HG03060 (cell line): ENCODE measurements around the gene PTPRN2.
"Not testable (repeated sequence)": the region's sequence is repeated elsewhere in the genome, so short reads cannot be mapped to it uniquely, and the experiment has no call there.

Experiments used
- ATAC-seq: cut with Tn5 transposase; IDR thresholded peaks from one replicate; pipeline ENCODE4 v1.9.1; 2021; ENCODE audit warnings: low read depth, moderate number of reproducible peaks; ENCODE audit not compliant: unreplicated experiment

PTPRN2 gene

DNA sequence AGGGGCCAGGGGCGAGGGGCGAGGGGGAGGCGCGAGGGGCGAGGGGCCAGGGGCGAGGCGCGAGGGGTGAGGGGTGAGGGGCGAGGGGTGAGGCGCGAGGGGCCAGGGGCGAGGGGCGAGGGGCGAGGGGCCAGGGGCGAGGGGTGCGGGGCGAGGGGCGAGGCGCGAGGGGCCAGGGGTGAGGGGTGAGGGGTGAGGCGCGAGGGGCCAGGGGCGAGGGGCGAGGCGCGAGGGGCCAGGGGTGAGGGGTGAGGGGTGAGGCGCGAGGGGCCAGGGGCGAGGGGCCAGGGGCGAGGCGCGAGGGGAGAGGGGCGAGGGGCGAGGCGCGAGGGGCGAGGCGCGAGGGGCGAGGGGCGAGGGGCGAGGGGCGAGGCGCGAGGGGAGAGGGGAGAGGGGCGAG lies 192.3 kb downstream of the PTPRN2 start:
- ATAC-seq: no peak

DNA sequence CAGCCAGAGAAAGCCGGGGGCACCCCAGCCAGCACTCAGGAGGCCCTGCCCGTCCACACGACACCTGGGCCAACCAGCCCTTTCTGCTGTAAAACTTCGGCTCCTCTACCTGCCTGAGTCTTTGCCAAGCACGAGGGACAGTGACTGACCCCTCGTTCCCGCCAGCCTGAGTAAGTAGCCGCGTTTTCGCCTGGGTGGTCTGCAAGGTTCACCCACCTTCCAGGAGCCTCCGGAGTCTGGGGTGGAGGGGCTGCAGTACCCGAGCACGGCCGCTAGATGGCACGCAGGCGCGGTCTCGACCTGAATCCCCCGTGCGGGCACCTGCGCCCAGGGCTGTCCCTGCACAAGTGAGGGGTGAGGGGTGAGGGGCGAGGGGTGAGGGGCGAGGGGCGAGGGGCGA lies 192.7 kb downstream of the PTPRN2 start:
- ATAC-seq: no peak

DNA sequence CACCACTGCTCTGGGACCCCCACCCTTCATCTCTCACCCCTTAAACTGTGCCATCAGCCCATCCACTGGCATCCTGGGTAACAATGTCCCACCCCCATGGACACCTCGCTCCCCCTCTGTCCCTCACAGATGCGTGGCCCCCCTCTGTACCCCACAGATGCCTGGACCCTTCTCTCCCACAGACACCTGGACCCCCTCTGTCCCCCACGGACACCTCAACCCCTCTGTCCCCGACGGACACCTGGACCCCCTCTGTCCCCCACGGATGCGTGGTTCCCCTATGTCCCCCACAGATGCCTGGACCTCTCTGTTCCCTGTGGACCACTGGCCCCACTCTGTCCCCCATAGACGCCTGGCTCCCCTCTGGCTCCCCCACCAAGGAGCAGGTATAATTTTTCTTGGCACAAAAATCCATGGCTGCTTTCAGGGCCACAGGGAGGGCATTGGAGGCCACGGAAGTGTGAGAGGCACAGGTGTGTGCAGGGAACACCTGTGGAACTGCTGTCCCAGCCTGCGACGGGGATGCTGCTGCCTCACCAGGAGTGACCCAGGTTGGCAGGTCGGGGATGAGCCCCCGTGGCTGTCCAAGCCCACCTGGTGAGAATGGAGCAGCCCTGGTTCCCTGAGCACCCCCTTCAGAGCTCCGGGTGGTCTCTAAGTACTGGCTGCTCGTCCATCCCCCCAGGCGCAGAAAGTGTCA lies 193.5 kb downstream of the PTPRN2 start:
- ATAC-seq: no peak

DNA sequence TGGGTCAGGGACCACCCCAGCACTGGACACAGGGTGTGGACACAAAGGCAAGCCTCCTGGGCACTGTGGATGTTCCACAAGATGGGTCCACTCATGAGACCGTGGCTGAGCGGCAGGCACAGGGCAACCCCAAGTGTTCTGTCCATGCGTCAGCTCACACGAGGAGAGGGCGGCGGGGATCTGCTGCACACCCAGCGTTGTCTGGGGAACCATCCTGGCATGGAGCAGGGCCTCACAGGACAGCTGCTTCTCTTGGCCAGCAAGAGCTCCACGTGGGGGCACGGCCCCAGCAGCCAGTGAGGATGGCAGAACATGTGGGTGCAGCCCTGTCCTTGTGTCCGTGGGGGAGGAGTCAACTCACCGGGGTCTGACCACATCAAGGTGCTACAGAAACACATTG lies 195.4 kb downstream of the PTPRN2 start:
- ATAC-seq: no peak

DNA sequence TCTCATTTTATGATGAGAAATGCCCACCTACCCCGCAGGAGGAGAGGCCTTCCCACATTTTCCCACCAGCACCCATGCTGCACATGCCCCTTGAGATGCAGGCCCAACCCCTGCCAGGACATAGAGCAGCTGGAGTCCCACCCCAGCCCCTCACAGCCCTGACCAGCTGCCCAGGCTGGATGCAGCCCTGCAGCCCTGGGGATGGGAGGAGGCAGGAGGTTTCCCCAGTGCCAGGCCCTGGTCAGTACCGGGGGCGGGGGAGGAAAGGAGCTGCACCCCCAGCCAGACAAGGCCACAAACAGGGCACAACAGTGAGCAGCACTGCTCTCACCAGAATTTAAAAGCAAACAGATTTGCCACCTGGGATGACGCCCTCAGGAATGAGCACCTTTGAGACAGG lies 196.1 kb downstream of the PTPRN2 start:
- no peak for ATAC-seq

DNA sequence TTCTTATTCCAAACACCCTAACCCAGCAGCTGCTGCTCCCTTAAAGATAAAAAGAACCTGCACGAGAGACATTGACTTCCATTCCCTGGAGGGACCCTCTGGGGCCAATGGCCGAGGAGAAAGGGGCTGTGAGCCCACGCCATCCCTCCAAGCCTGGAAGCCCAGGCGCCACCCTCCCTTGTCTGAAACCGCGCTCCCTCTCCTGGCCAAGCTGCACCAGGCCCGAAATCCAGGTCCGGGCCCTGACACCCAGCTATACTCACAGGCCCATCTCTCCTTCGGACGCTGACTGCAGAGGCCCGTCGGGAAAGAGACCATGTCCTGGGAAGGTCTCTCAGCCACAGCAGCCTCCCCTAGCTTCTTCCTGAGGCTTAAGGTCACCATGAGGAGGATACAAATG lies 196.5 kb downstream of the PTPRN2 start:
- ATAC-seq: no peak

DNA sequence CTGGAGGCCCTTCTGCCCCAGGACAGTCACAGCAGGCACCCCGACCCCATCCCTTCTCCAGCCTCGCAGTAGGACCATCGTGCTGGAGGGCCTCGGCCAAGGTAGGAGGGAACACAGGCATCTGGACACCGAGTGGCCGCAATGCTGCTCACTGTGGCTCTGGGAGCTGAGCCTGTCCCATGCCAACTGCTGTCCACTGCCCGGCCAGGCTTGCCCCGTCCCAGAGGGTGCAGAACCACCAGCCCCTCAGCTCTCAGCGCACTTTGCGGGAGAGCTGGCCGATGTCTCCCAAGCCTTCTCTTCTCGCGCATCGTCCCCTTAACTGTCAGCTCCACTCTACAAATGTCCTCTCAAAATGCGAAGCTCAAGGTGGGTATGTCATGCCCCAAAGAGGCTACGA lies 197.2 kb downstream of the PTPRN2 start:
- no peak for ATAC-seq

DNA sequence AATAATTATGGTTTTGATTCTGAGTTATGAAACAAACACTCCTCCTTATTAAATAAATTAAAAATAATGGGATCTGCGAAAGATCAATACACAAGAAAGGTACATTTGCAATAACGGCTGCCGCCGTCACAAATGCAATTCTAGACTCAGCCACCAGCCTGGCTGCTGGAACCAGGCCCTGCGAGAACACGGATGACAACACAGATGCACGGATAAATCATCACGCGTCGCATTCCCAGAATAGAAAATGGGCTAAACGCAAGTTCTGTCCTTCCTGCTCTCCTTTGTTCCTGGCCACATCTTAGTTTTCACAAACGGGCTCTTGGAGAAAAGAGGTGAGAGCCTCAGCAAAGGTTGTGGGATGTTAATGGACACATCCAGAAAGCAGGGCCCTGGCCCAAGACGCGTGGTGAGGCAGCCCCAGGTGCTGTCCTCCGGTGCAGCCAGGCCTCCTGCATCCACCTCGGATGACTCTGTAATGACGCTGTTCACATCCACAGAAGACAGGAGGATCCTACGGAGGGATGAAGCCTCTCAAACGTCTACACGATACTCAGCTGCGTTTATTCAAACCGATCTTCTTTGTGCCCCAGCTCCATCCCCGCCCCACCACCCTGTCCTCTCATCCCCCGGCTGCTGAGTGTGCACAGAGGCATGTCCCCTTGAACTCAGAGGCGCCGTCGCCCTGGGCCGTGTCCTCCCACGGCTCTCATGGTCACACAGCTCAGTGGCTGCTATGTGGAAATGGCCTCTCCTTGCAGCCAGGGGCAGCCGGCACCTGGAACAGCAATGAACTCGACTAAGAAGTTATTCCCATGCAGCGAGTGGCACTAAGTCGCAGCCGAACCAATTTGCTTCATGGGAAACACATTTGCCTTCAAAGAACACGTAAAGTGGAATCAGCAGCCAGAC lies 197.9 kb downstream of the PTPRN2 start:
- ATAC-seq: no peak

DNA sequence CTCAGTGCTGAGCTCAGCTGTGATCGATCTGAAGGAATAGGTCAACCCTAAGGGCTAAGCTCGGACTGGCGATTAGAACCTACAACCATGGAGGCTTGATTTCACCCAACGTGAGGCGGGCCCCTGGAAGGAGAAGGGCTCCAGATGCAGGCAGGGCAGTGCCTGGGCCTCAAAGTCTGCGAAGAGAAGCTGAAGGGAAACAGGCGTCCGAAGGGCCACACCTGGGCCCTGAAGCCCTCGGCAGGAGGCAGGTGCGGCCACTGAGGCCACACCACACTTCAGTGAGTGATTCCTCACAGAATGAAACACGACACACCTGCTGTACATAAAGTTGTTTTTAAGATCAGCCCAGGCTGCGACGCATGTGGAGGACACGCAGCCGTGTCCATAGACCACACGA lies 198.7 kb downstream of the PTPRN2 start:
- no peak for ATAC-seq

DNA sequence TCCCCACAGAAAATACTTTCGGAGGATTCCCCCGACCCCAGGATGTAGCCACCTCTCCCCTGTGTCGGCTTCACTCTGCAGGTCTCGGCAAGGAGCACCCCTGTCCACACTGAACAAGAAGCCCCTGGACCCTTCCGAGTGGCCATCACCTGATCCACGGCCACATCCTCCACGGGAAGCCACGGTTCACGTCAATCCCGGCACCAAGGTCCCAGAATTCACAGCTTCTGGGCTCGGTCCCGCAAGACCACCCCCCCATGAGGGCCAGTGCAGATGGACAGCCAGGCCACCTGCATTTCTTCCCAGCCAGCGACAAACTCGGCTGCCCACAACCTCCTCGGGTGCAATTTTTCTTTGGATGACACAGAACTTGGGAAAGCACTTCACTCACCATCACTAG lies 199.6 kb downstream of the PTPRN2 start:
- ATAC-seq: no peak

DNA sequence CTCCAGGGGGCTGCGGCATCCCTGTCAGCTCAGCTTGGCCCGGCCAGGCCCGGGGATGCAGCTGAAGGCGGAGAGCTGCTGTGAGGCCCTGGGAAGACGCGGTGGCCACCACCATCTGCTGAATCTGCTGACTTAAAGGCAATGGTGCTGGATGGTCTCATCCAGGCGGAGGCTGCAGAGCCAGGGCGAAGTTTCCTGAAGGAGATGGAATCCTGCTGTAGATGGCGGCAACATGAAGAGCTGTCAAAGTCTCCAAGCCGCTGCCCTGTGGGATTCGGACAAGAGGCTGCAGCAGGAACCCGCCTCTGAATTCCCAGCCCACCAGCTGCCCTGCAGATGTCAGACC lies 200.1 kb downstream of the PTPRN2 start:
- no peak for ATAC-seq

DNA sequence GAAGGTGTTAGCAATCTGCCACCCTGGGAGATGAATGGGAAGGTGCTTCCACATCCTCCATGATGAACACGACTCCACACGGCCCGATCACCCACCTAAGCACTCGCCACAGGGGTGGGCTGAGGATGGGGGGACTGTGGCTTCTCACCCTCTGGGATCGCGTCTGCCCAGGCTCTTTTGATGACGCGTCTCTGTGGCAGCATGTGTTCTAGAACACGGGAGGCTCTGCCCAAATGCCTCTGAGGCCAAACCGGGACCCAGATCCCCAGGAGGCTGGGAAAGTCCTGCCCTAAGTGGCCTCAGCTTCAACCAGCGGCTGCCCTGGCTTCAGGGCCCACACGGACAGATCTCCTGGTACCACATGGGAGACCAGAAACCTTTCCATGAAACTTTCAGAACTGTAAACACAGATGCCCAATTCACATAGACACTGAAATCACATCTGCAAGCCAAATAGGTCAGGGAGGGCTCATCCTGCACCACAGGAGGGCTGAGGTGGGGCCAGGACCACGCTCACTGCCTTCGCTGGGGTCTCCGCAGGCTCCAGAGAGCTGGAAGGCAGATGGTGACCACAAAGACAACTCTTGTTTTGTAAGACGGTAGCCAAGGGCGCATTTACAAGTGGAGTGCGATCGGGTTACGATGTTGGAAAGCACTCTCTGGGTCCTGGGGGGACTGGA lies 200.6 kb downstream of the PTPRN2 start:
- no peak for ATAC-seq

DNA sequence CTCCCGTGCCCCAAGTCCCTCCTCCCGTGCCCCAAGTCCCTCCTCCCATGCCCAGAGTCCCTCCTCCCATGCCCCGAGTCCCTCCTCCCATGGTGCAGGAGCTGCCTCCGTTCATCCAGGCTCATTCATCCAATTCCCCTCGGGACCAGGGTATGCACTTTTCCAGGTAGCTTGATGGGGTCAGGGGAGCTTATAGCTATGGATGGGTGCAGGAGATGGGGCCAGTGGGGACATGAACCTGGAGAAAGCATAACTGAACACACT lies 201.3 kb downstream of the PTPRN2 start:
- ATAC-seq: no peak

DNA sequence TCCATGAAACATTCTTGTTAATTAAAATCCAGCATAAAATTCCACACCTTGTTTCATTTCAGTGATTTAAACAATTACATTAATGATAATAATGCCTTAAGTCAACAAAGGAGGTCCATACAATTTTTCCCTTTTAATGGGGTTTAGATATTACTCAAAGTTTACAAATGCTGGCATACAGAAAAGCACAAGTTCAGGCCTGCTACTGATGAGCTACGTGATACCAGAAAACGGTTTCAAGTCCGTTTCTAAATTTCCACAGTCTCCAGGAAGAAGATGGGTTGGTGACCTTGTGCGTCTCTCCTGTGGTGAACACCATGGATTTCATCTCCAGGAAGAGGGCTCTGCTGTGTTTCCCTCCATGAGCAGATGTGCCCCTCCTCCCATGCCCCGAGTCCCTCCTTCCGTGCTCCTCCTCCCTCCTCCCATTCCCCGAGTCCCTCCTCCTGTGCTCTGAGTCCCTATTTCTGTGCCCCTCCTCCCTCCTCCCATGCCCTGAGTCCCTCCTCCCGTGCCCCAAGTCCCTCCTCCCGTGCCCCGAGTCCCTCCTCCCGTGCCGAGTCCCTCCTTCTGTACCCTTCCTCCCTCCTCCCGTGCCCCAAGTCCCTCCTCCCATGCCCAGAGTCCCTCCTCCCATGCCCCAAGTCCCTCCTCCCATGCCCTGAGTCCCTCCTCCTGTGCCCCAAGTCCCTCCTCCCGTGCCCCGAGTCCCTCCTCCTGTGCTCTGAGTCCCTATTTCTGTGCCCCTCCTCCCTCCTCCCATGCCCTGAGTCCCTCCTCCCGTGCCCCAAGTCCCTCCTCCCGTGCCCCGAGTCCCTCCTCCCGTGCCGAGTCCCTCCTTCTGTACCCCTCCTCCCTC lies 201.9 kb downstream of the PTPRN2 start:
- ATAC-seq: not testable (repeated sequence)

DNA sequence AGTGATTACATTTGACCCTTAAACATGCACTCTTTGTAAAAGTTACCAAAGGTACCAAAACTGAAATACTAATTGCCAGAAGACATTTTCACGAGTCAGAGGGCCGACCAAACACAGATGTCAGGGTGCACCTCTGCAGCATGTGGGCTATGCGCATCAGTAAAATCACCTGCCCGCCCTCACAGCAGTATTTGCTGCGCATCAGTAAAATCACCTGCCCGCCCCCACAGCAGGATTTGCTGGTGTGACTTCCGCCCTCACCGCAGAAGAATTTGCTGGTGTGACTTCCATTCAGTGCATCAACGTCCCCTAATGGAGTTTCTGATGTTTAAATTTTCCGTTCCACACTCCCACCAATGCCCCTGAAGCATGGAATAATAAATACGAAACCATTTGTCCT lies 202.9 kb downstream of the PTPRN2 start:
- no peak for ATAC-seq

DNA sequence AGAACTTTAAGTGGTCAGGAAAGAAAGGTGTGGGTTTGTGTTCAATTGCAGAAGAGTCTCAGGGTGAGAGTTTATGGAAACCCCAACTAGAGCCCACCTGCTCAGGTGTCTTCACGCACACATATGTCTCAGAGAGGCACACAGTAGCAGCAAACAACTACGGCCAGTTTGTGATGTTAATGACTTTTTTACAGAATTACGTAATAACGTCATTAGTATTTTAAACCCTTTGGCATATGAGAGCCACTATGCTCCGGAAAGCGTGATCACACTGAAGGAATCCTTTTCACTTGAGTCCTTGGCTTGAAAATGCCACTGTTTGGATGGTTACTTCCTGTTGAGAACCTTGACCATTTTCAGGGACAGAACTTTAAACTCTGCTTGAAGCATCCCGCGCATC lies 204.0 kb downstream of the PTPRN2 start:
- no peak for ATAC-seq

DNA sequence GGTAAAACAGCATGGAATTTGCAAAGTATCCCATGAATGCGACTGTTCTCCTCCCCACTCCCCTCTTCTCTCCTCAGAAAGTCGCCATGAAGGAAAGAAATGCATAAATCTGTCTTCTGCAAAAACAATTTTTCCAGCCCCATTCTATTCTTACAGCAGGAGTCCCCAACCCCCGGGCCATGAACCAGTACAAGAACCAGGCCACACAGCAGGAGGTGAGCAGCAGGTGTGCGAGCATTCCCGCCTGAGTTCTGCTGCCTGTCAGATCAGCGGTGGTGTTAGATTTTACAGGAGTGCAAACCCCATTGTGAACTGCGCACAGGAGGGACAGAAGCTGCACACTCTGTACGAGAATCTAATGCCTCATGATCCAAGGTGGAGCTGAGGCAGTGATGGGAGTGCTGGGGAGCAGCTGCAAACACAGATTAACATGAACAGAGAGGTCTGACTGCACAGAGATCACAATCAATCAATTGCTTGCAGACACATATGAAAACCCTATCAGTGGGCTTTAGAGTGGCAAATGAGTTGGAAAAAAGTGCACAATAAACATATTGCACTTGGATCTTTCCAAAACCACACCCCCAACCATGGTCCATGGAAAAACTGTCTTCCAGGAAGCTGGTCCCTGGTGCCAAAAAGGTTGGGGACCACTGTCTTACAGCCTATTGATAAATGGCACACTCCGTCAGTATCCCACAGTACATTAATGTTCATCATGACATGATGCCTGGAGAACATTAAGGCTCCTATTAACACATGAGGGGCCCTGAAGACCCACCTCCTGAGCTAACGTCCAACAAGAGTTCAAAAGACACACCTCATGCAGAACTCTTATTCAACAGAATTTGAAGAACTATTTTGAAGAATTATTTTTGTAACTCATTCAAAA lies 205.0 kb downstream of the PTPRN2 start:
- ATAC-seq: no peak

DNA sequence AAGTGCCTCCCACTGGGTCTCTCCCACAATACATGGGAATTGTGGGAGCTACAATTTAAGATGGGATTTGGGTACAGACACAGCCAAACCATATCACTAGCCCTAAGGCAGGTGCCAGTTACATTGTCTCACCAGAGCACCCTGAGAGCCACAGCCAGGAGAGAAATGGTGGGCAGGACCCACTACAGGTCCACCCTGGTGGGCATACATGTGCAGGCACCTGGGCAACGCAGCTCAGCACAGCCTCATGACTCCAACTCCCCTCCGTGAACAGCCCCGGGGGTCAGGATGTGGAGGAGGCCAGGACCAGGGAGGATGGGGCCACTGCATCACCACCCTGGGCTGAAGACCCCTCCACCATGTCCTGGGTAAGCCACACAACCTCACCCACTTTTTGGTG lies 205.7 kb downstream of the PTPRN2 start:
- no peak for ATAC-seq

DNA sequence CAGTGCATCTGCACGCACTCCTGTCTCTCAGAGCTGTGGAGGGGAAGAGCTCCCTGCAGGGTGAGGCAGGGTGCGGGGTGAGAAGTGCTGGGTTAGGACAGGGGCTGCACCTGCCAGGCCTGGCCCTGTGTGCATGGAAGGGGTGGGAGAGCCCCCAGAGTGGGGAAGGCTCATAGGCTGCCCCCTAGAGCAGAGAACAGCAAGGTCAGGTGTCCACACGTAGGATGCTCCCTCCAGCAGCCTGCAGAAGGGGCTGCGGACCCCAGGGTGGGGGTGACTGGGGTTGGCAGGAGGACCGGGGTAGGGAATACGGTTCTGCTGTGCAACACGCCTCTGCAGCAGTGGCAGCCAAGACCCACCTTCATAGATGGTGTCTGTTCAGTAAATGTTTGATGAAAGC lies 208.6 kb downstream of the PTPRN2 start:
- ATAC-seq: no peak
